ENCODE measurements around the gene ABHD1. TPM values are rescaled to one million over a fixed set of nuclear protein-coding genes. Genes with fewer than 3 reads are reported as not detected.

ABHD1 gene
- total RNA-seq, 4 donors from 2014 or later = 0.61 to 2.3 (median 1.2) TPM

DNA sequence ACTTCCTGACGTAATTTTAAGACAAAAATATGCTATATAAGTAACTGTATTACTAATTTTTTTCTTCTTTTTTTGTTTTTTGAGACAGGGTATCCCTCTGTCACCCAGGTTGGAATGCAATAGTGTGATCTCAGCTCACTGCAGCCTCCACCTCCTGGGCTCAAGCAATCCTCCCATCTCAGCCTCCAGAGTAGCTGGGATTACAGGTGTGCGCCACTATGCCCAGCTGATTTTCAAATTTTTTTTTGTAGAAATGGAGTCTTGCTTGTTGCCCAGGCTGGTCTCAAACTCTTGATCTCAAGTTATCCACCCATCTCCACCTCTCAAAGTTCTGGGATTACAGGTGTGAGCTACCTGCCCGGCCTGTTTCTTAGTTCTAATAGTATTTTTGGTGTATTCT is 54.9 kb downstream of the ABHD1 start:
- Histone ChIP-seq H3K4me3 (no peak overlapping the region), H3K4me1 (peaks cover 0 to under 1% of the 10 kb centered on the region in 2 donors), H3K9me3 (no peaks in the 10 kb centered on the region), H3K27ac (no peak overlapping the region), H3K27me3 (no peaks in the 10 kb centered on the region), H3K36me3 (no peaks in the 10 kb centered on the region)
- DNase-seq (no peak), ATAC-seq (no peak)
- intact Hi-C loops (cut with DNase I; ENCODE audit: low total_unique reads) (no loop called here), in situ Hi-C loops (cut with MboI; ENCODE audit: low sequenced_read_pairs in 4 of 4) (loop anchor here in 1 of 4 donors (25.0 kb wide), 1 partner anchor 216 kb away; the partner anchor contains the start of gene MAPRE3)
- TF ChIP-seq, protein P1, sequence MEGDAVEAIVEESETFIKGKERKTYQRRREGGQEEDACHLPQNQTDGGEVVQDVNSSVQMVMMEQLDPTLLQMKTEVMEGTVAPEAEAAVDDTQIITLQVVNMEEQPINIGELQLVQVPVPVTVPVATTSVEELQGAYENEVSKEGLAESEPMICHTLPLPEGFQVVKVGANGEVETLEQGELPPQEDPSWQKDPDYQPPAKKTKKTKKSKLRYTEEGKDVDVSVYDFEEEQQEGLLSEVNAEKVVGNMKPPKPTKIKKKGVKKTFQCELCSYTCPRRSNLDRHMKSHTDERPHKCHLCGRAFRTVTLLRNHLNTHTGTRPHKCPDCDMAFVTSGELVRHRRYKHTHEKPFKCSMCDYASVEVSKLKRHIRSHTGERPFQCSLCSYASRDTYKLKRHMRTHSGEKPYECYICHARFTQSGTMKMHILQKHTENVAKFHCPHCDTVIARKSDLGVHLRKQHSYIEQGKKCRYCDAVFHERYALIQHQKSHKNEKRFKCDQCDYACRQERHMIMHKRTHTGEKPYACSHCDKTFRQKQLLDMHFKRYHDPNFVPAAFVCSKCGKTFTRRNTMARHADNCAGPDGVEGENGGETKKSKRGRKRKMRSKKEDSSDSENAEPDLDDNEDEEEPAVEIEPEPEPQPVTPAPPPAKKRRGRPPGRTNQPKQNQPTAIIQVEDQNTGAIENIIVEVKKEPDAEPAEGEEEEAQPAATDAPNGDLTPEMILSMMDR (IDR thresholded peaks at IDR 0.05 in 4 of 5, conservative IDR thresholded peaks at IDR 0.05 in 1 of 5) = no peak
- no peak for TF ChIP-seq POLR2A (IDR thresholded peaks at IDR 0.05)

DNA sequence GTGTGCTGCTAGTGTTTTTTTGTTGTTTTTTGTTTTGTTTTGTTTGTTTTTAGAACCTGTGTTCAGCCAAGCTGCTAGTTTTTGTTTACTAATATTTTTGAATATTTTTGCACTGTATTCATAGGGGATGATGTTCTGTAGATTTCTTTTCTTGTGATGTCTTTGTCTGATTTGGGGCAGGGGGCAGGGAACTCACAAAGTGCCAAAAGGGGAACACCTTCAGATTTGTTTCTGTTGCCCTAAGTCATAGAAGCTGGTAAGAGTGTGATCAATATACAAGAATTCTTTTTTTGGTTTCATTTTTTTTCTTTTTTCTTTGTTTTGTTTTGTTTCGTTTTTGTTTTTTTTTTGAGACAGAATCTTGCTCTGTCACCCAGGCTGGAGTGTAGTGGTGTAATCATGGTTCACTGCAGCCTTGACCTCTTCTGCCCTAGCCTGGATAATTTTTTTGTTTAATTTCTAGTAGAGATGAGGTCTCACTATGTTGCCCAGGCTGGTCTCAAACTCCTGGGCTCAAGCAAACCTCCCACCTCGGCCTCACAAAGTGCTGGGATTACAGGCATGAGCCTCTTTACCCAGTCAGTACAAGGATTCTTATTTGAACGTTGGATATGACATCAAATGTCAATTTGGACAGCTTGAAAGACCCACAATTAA is 55.9 kb downstream of the ABHD1 start:
- intact Hi-C loops (cut with DNase I; ENCODE audit: low total_unique reads) (no loop called here), in situ Hi-C loops (cut with MboI; ENCODE audit: low sequenced_read_pairs in 4 of 4) (loop anchor here in 1 of 4 donors (25.0 kb wide), 1 partner anchor 217 kb away; the partner anchor contains the start of gene MAPRE3)
- peaks cover 9 to 11% of the 10 kb centered on the region in 2 donors for H3K4me1 ChIP-seq
- no peak overlapping the region for H3K4me3 ChIP-seq
- no peak for TF ChIP-seq POLR2A (IDR thresholded peaks at IDR 0.05)
- TF ChIP-seq, protein P1 (IDR thresholded peaks at IDR 0.05 in 4 of 5, conservative IDR thresholded peaks at IDR 0.05 in 1 of 5) = no peak
- H3K27ac ChIP-seq = no peak overlapping the region
- H3K36me3 ChIP-seq = no peaks in the 10 kb centered on the region
- DNase-seq = no peak
- H3K27me3 ChIP-seq = no peaks in the 10 kb centered on the region
- H3K9me3 ChIP-seq = no peaks in the 10 kb centered on the region
- no peak for ATAC-seq

Other genes starting within 250 kb of the ABHD1 start
- gene MAPRE3, start 153.2 kb upstream of the ABHD1 start, total RNA-seq = 10 to 100 TPM; 41.9 to 66.5 (median 53.9) TPM
- gene TMEM214, start 90.8 kb upstream of the ABHD1 start, total RNA-seq = 10 to 100 TPM; 20.0 to 37.7 (median 24.9) TPM
- 1 to 10 TPM; 4.9 to 6.2 (median 5.7) TPM for gene AGBL5, start 72.1 kb upstream of the ABHD1 start, total RNA-seq
- gene OST4, start 52.2 kb upstream of the ABHD1 start, total RNA-seq = 100 to 1,000 TPM; 191 to 283 (median 251) TPM
- 10 to 100 TPM in 2 of 4 donors, 1 to 10 TPM in 2; 6.8 to 18.2 (median 11.3) TPM for gene EMILIN1, start 45.2 kb upstream of the ABHD1 start, total RNA-seq
- 1 to 10 TPM in 2 of 4 donors, under 1 TPM in 1, not detected in 1; 0.91 to 5.4 (median 1.3) TPM for gene KHK, start 37.0 kb upstream of the ABHD1 start, total RNA-seq
- gene CGREF1, start 4.7 kb upstream of the ABHD1 start, total RNA-seq = 1 to 10 TPM; 1.2 to 7.1 (median 4.3) TPM
- 100 to 1,000 TPM; 117 to 197 (median 154) TPM for gene PREB, start 10.8 kb downstream of the ABHD1 start, total RNA-seq
- gene PRR30, start 15.6 kb downstream of the ABHD1 start, total RNA-seq = not detected
- gene TCF23, start 25.2 kb downstream of the ABHD1 start, total RNA-seq = under 1 TPM in 1 of 4 donors, not detected in 3; 0.20 TPM
- gene ATRAID, start 88.2 kb downstream of the ABHD1 start, total RNA-seq = 100 to 1,000 TPM; 131 to 203 (median 171) TPM
- 10 to 100 TPM; 19.0 to 46.5 (median 32.5) TPM for gene SLC5A6, start 88.5 kb downstream of the ABHD1 start, total RNA-seq
- gene CAD, start 93.6 kb downstream of the ABHD1 start, total RNA-seq = 10 to 100 TPM in 1 of 4 donors, 1 to 10 TPM in 3; 2.7 to 10.2 (median 7.1) TPM
- gene SLC30A3, start 139.2 kb downstream of the ABHD1 start, total RNA-seq = under 1 TPM in 1 of 4 donors, not detected in 3; 0.20 TPM
- gene DNAJC5G, start 151.6 kb downstream of the ABHD1 start, total RNA-seq = not detected
- 100 to 1,000 TPM; 219 to 554 (median 427) TPM for gene TRIM54, start 158.6 kb downstream of the ABHD1 start, total RNA-seq
- not detected for gene UCN, start 184.6 kb downstream of the ABHD1 start, total RNA-seq
- gene MPV17, start 199.3 kb downstream of the ABHD1 start, total RNA-seq = 10 to 100 TPM in 3 of 4 donors, 1 to 10 TPM in 1; 9.9 to 16.0 (median 11.5) TPM
- 10 to 100 TPM; 25.3 to 45.6 (median 40.5) TPM for gene GTF3C2, start 232.9 kb downstream of the ABHD1 start, total RNA-seq
- gene EIF2B4, start 246.5 kb downstream of the ABHD1 start, total RNA-seq = 10 to 100 TPM; 50.5 to 57.9 (median 53.8) TPM
- gene SNX17, start 246.8 kb downstream of the ABHD1 start, total RNA-seq = 10 to 100 TPM; 47.2 to 91.5 (median 56.3) TPM